CD4-positive, alpha-beta T cell treated with Interleukin-21 for 1 hour (primary cell): Measurements from ENCODE around the gene ABTB1.

Experiments used
- DNase-seq: peaks from one replicate; pipeline ENCODE4 v3.0.0-alpha.2; 2020

The ABTB1 gene

DNA sequence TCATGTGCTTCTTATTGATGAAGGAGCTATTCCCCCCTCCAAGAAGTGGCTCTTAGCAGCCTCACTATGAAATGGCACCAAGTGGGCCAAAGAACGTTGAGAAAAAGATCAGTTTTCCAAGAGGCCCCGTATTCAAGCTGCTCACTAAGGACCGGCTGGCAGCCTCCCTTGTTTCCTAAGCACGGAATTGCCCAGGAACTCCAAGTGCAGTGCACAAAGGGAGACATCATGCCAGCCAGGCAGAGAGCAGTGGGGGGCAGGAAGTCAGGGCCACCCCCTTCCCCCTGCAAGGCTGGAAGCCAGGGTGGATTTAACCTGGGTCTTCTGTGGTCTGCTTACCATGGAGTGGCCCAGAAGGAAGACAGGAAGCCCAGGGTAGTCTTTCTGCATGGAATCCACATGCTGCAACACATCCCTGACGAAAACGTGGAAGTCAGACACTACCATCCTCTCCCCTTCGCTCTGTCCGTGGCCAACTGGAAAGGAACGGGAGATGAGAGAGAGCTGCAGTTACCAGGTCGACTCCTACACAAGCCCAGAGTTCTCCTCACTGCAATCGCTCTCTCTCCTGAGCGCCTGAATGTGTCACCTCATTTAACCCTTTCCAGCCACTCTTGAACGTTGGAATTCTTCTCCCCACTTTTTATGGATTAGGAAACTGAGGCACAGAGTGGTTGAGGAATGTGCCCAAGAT, 49.5 kb downstream of the ABTB1 start:
- DNase-seq: no peak

GRCh38 chr3:127723011-127723567, 50.3 kb downstream of the ABTB1 start:
- no peak for DNase-seq

DNA sequence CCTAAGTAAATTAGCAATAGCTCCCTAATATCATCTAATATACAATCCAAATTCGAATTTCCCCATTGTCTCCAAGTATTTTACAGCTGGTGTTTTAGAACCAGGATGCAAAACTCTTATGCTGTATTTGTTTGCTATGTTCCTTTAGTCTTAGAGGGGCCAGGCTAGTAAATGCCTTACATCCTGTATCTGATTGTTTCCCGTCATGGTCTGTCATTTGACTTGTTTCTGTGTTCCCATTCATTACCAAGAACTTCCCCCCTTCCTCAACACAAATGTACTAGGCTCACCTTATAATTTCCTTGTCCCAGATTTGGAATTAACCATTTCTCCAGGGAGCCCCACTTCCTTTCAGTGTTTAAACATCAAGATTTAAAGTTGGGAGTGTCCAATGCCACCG, 54.1 kb downstream of the ABTB1 start:
- DNase-seq: no peak

DNA sequence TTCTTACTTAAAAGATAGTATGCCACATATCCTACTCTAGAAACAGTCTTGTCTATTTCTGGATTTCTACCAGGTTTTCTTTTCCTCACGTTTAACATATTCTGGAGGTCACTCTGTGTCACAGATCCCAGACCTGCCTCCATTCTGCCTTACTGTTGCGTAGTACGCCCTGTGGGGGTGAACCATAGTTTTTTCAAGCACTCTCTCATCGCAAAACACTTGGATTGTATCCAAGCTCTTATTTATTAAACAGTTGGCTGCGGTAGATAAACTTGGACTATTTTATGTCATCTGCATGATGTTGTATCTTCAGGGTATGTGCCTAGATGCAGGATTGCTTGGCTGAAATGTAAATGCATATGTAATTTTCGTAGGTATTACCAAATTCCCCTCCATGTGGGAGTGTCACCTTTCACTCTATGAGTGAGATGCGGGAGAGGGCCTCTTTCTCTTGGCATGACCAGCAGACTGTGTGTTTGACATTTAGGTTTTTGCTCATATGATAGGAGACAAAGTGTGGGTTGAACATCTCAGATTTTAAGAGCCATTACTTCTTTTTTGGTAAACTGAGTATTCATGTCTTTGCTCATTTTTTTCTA, 55.8 kb downstream of the ABTB1 start:
- no peak for DNase-seq

DNA sequence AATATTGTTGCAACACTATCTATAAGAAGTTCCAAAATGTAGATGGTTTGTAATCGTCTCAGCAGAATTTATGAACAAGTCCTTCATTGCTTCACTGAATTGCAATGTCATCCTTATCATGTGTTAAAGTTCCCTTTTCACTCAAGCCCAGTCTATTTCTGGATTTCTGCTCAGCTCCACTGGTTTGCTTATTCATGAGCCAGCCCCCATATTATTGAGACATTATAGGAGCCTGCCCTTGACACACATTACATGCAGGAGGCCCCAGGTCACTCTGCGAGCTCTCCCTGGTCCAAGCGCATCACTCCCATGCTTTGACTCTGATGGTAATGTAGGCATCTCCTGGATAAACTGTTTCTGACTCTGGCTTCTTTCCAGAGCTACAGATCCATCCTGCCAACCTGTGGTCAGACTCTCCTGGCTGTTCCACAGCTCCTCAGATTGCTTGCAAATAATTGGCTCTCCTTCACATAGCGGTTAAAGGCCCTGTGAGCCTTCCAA, 56.9 kb downstream of the ABTB1 start:
- no peak for DNase-seq

DNA sequence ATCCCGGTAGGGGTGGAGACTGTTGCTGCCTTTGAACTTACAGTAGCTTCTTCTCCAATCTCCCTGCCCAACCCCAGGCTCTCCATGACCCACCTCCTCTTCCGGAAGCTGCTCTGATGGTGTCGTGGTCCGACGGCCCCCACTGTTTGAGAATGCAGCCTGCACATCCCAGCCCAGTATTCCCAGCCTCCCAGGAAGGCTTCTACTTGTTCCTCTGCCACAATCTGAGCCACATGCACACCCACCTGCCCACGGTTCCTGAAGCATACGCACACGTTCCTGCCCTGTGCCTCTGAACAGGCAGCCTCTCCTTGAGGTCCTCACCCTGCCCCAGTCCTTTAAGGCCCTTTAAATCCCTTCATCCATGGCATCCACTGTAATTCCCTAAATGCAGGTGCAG, 57.4 kb downstream of the ABTB1 start:
- no peak for DNase-seq
